IPS-15b (cell line): Measurements from ENCODE around the gene GCM1.

Experiments used
- H3K27me3 ChIP-seq: one replicate; pipeline ENCODE4 v1.6.1; 2013; ENCODE audit warnings: low read length; ENCODE audit not compliant: control insufficient read depth, insufficient read depth
- H3K36me3 ChIP-seq: one replicate; pipeline ENCODE4 v1.6.1; 2013; ENCODE audit warnings: low read length; ENCODE audit not compliant: control insufficient read depth, insufficient read depth
- H3K4me1 ChIP-seq: one replicate; pipeline ENCODE4 v1.6.1; 2013; ENCODE audit warnings: mild to moderate bottlenecking, low read length; ENCODE audit not compliant: control insufficient read depth, insufficient read depth
- H3K4me3 ChIP-seq: one replicate; pipeline ENCODE4 v1.5.1; 2013; ENCODE audit warnings: low read depth, low read length
- H3K9ac ChIP-seq: one replicate; pipeline ENCODE4 v1.6.1; 2013; ENCODE audit warnings: low read depth, mild to moderate bottlenecking, low read length
- H3K9me3 ChIP-seq: one replicate; pipeline ENCODE4 v1.6.1; 2013; ENCODE audit warnings: mild to moderate bottlenecking, low read length; ENCODE audit not compliant: control insufficient read depth, insufficient read depth

GCM1 gene, protein sequence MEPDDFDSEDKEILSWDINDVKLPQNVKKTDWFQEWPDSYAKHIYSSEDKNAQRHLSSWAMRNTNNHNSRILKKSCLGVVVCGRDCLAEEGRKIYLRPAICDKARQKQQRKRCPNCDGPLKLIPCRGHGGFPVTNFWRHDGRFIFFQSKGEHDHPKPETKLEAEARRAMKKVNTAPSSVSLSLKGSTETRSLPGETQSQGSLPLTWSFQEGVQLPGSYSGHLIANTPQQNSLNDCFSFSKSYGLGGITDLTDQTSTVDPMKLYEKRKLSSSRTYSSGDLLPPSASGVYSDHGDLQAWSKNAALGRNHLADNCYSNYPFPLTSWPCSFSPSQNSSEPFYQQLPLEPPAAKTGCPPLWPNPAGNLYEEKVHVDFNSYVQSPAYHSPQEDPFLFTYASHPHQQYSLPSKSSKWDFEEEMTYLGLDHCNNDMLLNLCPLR

DNA sequence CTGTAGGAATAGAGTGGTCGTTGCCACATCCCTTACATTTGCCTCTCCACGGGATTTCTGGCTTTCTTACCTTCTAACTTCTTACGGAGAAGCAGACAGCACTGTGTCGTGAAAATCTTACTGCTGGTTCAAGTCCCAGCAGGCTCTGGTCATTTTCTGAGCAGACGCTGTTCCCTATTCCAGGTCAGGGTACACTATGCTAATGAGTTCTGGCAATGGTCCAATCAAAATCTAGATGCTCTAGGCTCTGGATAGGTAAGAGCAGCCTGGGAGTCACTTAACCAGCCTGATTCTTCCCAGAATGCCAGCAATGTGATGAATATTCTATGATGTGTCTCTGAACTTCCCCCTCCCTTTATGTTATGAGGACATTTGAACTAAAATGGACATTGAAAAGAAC, at the start of gene GCM1:
TSS of gene GCM1 (minus strand) at position 158 of the 400 bp plus-strand sequence. CDS start 3,209 bp downstream, outside the sequence.
- Histone ChIP-seq H3K4me1 (no peaks in the 10 kb centered on the region), H3K9me3 (no peaks in the 10 kb centered on the region), H3K36me3 (no peaks in the 10 kb centered on the region), H3K4me3 (no peak within 1 kb of the TSS), H3K27me3 (no peaks in the 10 kb centered on the region), H3K9ac (no peak within 1 kb of the TSS)

DNA sequence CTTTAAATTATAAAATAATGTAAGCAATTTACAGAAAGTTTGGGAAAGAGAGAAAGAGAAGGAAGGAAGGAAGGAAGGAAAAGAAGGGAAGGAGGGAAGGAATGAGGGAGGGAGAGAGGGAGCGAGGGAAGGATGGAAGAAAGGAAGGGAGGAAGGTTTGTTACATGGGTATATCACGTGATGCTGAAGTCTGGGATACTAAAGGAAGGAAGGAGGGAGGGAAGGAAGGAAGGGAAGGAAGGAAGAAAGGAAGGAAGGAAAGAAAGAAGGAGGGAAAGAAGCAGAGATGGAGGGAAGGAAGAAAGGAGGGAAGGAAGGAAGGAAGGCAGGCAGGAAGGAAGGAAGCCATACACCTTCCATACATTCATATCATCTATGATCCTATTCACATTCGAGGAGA, 48.9 kb upstream of the GCM1 start:
- no peak overlapping the region for H3K4me3 ChIP-seq
- no peaks in the 10 kb centered on the region for H3K9me3 ChIP-seq
- no peak overlapping the region for H3K9ac ChIP-seq
- no peaks in the 10 kb centered on the region for H3K36me3 ChIP-seq
- no peaks in the 10 kb centered on the region for H3K27me3 ChIP-seq
- H3K4me1 ChIP-seq: peaks cover 3% of the 10 kb centered on the region

DNA sequence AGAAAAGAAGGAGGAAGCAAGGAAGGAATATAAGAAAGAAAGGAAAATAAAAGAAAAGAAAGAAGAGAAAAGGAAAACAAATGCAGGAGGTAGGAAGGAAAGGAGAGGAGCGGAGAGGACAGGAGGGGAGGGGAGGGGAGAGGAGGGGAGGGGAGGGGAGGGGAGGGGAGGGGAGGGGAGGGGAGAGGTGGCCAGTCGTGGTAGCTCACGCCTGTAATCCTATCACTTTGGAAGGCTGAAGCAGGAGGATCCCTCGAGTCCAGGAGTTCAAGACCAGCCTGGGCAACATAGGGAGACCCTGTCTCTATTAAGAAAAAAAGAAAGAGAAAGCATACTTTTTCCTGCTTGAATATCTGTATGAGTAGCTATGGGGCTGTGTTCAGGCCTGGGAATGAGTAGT, 46.4 kb upstream of the GCM1 start:
- Histone ChIP-seq H3K4me3 (no peak overlapping the region), H3K9ac (no peak overlapping the region), H3K9me3 (no peaks in the 10 kb centered on the region), H3K27me3 (no peaks in the 10 kb centered on the region), H3K4me1 (peaks cover 4% of the 10 kb centered on the region), H3K36me3 (no peaks in the 10 kb centered on the region)

DNA sequence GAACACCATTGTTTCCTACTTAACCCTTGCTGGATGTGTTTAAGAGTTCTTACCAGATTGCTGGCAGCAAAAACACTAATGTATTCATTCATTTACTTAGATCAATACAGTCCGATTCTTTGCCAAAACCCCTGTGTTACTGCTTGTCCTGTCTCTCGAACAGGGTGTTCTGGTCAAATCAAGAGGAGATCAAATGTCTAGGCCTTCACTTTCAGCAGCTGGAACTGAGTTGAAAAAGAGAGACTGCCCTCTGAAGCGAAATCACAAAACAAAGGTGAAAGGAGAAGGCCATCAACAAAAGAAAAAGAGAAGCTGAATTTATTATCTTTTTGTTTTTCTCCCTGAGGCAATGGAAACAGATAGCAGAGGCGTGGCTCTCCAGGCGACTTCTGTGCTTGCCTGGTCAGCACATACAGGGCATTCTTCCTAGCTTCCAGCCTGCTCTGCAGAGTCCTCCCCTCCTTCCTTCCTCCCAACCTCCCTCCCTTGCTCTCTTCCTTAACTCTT, 44.1 kb upstream of the GCM1 start:
- H3K4me1 ChIP-seq: peaks cover 4% of the 10 kb centered on the region
- H3K4me3 ChIP-seq: no peak overlapping the region
- H3K9me3 ChIP-seq: no peaks in the 10 kb centered on the region
- H3K27me3 ChIP-seq: no peaks in the 10 kb centered on the region
- H3K9ac ChIP-seq: no peak overlapping the region
- no peaks in the 10 kb centered on the region for H3K36me3 ChIP-seq

DNA sequence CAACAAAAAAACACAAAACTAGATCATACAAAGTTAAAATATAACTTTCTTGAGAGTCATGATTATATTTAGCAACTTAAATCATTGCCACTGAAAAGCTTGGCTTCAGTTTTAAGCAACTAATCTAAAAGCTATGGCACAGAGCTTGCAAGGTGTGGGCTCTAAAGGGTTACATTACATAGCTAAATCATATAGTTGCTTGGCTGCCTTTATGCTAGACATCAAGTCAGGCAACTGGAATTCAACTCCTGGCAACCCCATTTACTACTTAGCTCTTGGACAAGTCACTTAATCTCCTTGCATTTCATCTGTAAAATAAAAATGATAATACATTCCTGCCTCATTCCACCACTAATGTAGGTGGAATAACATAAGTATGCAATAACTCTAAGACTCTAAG, 40.9 kb upstream of the GCM1 start:
- Histone ChIP-seq H3K4me1 (peaks cover 4% of the 10 kb centered on the region), H3K27me3 (no peaks in the 10 kb centered on the region), H3K9ac (no peak overlapping the region), H3K36me3 (no peaks in the 10 kb centered on the region), H3K4me3 (no peak overlapping the region), H3K9me3 (no peaks in the 10 kb centered on the region)

DNA sequence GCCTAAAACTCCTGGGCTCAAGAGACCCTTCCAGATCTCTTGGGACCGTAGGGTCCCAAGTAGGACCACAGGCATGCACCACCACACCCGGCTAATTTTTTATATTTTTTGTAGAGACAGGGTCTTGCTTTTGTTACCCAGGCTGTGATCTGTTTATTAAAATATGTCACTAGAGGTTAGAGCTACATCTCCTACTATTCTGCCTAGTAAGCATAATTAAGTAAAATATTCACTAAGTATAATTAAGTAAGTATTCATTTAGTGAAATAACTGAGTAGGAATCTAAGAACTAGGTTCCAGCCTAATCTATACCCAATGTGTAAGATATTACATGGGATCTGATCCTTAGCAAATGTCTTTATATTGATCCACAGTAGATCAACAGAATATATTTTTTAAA, 40.2 kb upstream of the GCM1 start:
- Histone ChIP-seq H3K27me3 (no peaks in the 10 kb centered on the region), H3K4me3 (no peak overlapping the region), H3K4me1 (peaks cover 4% of the 10 kb centered on the region), H3K36me3 (no peaks in the 10 kb centered on the region), H3K9ac (no peak overlapping the region), H3K9me3 (no peaks in the 10 kb centered on the region)

DNA sequence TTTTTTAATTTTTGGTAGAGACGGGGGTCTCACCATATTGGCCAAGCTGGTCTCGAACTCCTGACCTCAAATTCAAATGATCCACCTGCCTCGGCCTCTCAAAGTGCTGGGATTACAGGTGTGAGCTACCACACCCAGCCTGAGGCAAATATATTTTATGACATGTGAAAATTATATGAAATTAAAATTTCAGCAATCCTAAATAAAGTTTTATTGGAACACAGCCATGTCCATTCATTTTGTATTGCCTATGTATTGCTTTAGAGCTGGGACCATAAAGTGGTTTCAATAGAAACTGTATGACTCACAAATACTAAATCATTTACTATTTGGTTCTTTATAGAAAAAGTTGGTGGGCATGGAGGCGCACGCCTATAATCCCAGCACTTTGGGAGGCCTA, 32.0 kb upstream of the GCM1 start:
- H3K36me3 ChIP-seq: no peaks in the 10 kb centered on the region
- no peaks in the 10 kb centered on the region for H3K4me1 ChIP-seq
- H3K4me3 ChIP-seq: no peak overlapping the region
- H3K27me3 ChIP-seq: no peaks in the 10 kb centered on the region
- H3K9ac ChIP-seq: no peak overlapping the region
- H3K9me3 ChIP-seq: no peaks in the 10 kb centered on the region

DNA sequence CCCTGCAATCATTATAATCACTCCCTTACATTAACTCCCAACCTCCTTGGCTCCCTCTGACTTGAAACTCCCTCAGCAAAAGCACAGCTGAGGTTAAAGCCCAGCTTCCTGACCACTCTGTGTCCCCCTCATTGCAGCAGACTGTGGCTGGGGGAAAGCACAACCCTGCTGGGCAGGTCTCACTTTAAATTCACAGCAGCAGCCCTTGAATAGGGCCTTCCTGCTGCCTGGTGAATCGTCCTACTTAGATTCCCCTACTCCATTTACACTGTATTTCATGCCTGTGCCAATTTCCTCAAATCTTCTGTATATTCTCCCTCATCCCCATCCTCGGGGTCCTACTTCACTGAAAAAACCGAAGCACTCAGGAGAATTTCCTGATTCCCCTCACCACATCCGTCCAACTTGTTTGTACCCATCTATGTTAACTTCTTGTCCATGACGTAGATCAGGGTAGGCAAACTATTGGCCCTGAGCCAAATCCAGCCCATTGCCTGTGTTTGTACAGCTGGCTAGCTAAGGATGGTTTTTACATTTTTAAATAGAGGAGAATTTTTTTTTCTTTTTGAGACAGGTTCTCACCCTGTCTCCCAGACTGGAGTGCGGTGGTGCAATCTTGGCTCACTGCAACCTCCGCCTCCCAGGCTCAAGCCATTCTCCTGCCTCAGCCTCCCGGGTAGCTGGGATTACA, 31.5 kb upstream of the GCM1 start:
- H3K4me3 ChIP-seq: no peak overlapping the region
- no peaks in the 10 kb centered on the region for H3K27me3 ChIP-seq
- H3K9ac ChIP-seq: no peak overlapping the region
- no peaks in the 10 kb centered on the region for H3K9me3 ChIP-seq
- H3K36me3 ChIP-seq: no peaks in the 10 kb centered on the region
- no peaks in the 10 kb centered on the region for H3K4me1 ChIP-seq

DNA sequence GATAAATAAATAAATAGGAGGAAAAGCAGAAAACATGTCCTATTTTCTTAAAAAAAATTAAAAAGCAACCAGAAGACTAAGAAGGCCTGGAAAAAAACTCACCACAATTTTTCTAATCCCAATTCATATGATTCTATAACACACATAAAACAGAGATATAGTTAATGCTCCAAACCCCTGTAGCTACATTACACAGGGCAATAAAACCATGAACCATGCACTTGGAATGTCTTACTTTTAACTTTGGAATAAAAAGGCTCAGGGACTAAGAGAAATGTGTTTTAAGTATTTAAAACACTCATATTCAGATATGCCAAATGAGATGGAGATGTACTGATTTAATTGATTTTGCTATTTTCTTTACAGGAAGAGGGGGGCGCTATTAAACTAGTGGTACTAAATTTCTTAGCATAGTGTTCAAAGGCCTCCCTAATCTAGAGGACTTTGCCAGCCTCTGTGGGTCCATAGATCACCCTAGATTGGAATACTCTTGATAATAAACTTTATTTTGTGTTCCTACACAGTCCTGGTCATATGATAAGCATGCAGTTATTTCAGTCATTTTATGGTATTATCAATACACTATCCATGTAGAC, 30.3 kb upstream of the GCM1 start:
- Histone ChIP-seq H3K4me3 (no peak overlapping the region), H3K27me3 (no peaks in the 10 kb centered on the region), H3K4me1 (no peaks in the 10 kb centered on the region), H3K36me3 (no peaks in the 10 kb centered on the region), H3K9ac (no peak overlapping the region), H3K9me3 (no peaks in the 10 kb centered on the region)

DNA sequence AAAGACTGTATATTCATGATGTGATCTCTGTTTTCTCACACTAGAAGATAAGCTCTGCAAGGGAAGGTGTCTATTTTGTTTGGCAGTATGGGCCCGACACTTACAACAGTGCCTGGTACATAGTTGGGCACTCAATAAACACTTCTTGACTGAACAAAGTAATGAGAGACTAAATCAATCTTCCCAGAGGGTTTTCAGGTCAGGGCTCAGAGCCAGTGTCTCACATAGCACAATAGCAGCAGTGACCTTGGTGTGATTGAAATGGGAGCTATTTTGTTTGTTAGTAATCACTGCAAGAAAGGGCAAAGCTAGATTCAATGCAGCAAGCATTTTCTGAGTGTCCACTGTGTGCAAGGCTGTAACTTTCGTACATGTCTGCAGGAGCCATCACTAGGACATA, 26.4 kb upstream of the GCM1 start:
- Histone ChIP-seq H3K9ac (no peak overlapping the region), H3K4me1 (no peaks in the 10 kb centered on the region)

DNA sequence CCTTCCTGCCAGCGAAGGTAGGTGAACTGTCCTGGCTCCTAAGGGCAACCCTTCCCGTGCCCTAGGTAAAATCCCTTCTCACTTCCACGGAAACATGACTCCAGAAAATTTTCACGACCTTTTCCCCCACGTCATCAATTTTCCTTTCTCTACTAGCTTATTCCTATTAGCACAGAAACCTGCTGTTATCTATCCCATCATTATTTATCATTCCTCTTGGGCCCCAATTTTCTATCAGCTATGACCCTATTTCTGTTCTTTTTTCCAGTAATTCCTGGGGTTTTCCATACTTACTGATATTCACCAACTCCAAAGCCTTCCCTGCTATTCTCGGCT, 23.8 kb upstream of the GCM1 start:
- no peak overlapping the region for H3K4me3 ChIP-seq
- H3K4me1 ChIP-seq: no peaks in the 10 kb centered on the region
- no peak overlapping the region for H3K9ac ChIP-seq
- H3K9me3 ChIP-seq: no peaks in the 10 kb centered on the region
- no peaks in the 10 kb centered on the region for H3K27me3 ChIP-seq
- no peaks in the 10 kb centered on the region for H3K36me3 ChIP-seq

More for the DNA sequence above, 26.4 kb upstream of the GCM1 start:
- H3K36me3 ChIP-seq: no peaks in the 10 kb centered on the region
- H3K9me3 ChIP-seq: no peaks in the 10 kb centered on the region
- H3K27me3 ChIP-seq: no peaks in the 10 kb centered on the region
- no peak overlapping the region for H3K4me3 ChIP-seq
